Erythroblast (primary cell): Measurements from ENCODE around the gene HSPBAP1.

Experiments
- GATA1 ChIP-seq: IDR thresholded peaks from 2 replicates; pipeline ENCODE4 v1.6.1; 2011; ENCODE audit warnings: low read depth, mild to moderate bottlenecking, control low read depth, low read length, moderate library complexity
- POLR2A ChIP-seq: IDR thresholded peaks from 2 replicates; pipeline ENCODE4 v1.6.1; 2011; ENCODE audit warnings: mild to moderate bottlenecking, low read length

GRCh38 chr3:122727294-122727693, 66.3 kb downstream of the HSPBAP1 start:
- TF ChIP-seq GATA1: no peak
- TF ChIP-seq POLR2A: no peak
